HG02981 (cell line): Measurements from ENCODE around the gene ATXN2.

ENCODE experiments used
- ATAC-seq: cut with Tn5 transposase; IDR thresholded peaks from one replicate; pipeline ENCODE4 v1.9.1; 2021; ENCODE audit warnings: mild to moderate bottlenecking, moderate library complexity; ENCODE audit not compliant: unreplicated experiment

Gene ATXN2

GRCh38 chr12:111440631-111441030 lies 158.5 kb downstream of the ATXN2 start:
- ATAC-seq = no peak

DNA sequence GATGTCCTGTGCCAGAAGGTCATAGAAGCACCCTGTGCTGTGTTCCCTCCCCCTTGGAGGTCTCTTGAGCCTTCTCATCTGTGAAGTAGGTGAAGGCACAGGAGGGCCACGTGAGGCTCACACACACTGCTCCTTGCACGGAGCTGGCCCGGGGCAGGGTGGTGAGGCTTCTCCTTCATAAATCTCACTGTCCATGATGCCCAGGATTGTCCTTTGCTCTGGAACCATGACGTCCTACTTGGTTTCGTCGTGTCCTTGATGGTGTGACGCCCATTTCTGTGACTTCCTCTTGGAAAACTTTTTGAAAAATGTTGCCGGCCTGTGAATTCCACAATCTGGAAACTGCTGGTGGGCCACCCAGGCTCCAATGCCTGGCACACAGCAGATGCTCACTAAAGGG lies 159.0 kb downstream of the ATXN2 start:
- no peak for ATAC-seq

DNA sequence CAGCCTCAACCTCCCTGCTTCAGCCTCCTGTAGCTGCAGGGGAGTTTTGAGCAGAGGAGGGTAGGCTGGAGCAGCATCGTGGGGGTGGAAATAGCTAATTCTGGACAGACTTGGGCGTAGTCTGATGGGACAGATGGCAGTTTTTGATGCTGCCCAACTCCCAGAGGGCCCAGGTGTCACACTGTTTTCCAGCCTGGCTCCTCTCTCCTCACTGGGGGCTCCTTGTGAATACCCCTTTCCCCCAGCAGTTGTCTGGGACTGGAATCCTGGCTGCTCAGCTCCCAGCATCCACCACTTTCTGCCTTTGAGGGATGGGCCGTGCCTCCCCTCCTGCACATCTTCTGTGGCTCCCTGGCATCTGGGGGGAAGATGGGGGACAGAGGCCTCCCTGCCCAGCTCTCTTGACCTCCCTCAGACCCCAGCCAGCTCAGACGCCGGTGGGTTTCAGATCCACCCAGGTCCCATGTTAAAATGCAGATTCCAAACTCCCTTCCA lies 159.4 kb downstream of the ATXN2 start:
- no peak for ATAC-seq

- ATAC-seq = no peak
Measured at GRCh38 chr12:111438481-111438880, 160.6 kb downstream of the ATXN2 start.

- ATAC-seq = no peak
Measured at GRCh38 chr12:111437816-111438454, 161.2 kb downstream of the ATXN2 start.

DNA sequence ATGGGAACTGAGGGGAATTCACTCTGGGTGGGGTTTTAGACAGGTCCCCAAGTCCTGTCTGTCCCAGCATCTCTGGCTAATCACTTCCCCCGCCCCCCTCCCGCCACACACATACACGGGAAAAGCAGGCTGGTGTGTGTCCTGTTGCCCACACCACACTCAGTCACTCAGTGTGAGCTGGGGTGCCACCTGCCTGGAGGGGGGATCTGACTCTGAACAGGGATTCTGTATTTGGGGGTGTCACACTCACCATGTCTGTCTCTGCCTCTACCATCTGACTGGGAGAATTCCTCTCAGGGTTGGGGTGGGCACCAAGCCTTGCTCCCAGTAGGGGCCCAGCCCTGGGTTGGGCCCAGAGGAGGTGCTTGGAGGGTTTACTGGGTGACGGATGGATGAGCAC lies 162.3 kb downstream of the ATXN2 start:
- no peak for ATAC-seq

- ATAC-seq = no peak
Measured at GRCh38 chr12:111436266-111436665, 162.8 kb downstream of the ATXN2 start.

GRCh38 chr12:111435661-111436201 lies 163.4 kb downstream of the ATXN2 start:
- no peak for ATAC-seq

- ATAC-seq = peak; percentile 56
Measured at GRCh38 chr12:111434680-111435338, 164.3 kb downstream of the ATXN2 start.

DNA sequence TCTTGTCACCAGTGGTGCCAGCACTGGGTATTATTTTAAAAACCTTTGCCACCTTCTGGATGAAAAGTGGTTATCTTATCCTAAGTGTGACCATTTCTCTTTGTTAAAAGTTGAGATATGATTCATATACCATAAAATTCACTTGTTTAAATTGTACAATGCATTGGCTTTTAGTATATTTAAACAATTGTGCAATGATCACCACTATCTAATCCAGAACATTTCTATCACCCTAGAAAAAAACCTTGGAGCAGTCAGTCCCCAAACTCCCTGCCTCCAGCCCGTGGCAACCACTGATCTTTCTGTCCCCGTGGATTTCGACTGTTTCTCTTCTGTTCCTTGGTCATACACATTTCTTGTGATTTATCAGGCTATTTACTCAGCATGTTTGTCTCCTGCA lies 165.1 kb downstream of the ATXN2 start:
- no peak for ATAC-seq

DNA sequence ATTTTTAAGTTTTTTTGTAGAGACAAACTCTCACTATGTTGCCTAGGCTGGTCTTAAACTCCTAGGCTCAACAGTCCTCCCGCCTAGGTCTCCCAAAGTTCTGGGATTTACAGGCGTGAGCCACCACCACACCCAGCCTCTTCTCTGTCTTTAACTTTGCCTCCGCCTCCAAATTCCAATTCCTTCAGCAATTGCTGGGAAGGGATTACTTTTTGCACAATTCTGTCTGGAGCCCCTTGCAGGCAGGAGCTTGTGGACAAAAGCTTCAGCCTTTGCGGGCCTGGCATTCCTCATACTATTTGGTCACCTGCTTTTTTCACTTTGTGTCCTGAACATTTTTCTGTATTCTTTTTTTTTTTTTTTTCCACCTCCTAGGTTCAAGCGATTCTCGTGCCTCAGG lies 167.3 kb downstream of the ATXN2 start:
- ATAC-seq = no peak

DNA sequence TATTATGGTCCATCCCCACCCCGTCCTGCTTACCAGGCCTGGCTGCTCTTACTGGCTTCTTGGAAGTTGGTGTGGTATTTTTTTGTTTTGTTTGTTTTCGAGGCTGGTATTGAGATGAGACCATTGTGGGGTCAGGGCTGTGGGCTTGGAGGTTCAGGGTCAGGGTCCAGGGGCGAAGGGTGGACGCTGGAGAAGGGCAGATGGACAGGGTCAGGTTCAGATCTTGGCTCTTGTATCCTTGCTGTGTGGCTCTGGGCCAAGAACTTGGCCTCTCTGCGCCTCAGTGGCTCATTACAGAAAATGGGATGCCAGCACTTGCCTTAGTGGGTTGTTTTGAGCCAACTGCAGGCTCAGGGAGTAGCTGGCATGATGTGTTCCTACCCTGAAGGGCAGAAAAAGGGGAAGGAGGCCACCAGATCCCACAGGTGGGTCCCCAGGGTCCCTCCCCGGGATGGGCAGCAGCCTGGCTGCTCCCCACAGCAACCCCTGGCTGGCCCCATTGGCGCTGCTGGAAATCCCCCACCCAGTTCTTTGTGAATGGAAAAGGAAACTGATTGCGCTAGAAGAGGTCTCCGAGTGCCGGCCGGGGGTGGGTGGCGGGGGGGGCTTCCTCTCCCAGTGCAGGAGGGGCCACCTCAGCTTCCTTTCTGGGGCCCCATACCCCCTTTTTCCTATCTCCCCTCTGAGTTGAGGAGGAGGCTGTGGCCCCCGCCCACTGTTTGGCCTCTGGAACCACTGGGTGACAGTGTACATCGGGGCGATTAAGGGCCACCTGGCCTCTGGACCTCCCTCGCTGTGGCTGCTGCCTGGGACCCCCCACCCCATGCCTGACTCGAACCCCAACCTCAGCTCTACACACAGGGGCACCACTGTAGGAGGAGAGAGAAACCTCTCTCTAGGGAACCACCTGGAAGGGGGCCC lies 168.4 kb downstream of the ATXN2 start:
- ATAC-seq = no peak

DNA sequence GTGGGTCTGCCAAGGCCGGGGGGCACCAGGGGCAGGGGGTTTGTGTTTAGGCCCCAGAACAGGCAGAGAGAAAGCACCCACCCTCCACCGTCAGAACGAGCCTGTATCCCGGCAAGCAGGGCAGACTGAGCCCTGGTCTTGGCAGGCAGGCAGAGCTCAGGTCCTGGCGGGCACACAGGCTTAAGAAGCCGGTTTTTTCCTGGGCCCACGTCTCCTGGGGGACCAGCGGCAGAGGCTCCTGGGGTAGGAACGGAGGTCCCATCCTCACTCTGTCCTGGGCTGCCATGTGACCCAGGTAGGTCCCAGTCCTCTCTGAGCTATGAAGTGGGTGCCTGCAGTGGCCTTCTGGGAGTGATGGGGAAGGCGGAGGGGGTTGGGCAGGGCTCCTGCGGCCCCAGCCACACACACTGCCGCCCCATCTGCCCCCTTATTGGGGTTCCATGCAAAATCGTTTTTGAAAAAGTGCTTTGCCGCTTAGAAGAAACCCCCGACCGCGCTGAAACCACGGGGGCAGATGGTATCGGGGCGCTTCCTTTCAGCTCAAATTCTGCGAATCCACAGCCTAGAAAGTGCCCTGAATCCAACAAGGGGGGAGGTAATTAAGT lies 169.2 kb downstream of the ATXN2 start:
- ATAC-seq = no peak

DNA sequence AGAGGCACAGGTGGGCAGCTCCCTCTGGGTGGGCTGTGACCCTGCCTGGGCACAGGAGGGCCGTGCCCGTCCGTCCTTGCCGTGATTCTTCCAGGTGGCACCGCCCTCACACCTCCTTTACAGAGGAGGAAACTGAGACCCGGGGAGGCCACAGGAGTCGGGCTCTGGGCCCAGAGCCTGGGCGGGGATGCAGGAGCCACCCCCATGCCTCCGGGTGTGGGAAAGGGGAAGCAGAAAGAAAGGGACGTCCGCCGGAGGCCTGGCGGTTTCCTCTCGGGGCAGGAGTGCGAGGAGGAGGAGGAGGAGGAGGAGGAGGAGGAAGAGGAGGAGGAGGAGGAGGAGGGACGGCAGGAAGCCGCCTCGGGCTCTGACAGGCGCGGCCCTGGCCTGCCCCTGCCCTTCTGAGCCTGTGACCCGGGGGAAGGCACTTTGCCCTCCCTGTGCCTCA lies 170.4 kb downstream of the ATXN2 start:
- ATAC-seq = no peak

DNA sequence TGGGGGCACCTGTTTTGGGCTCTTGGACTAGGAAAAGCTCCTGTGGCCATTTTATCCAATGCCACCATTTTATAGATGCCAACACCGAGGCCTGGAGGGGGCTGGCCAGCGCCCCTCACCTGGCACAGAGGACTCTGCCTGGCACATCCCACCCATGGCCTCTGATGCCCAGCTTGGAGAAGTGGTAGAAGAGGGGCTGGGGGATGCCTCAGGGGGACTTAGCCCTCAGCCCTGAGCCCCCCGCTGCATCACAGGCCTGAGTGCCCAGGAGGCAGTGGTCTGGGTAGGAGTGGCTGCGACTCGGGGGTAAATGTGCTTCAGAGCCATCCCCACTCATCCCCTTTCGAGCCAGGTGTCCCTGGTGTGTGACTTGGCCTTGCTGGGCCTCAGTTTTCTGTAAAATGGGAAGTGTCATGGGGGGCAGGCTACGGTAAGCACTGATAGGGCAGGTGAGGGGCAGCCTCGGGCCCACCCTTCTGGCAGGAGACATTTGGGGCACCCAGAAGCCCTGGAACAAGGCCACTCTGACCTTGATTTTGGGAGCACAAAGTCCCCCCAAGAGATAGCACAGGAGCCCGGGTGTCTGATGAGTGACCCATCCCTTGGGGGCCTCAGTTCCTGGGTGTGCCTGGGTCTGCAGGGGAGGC lies 170.9 kb downstream of the ATXN2 start:
- no peak for ATAC-seq

DNA sequence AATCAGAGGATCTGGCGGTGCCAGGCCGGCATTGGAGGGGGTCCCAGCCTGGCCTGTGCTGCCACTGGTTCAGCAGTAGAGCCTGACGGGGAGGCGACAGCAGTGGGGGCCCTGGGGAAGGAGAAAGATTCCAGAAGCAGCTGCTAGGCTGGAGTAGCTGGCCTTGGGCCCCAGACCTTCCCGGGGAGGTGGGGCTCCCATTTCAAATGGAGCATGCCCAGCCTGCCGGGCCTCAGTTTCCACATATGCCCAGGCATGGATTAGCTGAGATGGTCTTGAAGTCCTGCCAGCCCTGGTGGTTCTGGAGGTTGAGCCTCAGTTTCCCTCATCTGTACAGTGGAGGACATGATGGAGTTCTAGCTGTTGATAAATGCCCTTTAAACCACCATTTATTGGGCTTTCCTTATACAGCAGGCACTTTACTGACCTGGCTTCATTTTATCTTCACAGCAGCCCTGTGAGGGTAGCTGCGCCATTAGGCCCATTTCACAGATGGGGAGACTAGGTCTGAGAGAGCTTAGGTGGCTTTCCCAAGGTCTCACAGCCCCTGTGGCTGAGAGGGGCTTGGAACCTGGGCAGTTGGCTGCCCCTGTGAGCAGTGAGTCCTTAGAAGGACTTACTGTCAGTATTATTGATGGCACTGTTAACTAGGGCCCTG lies 171.6 kb downstream of the ATXN2 start:
- ATAC-seq = no peak

DNA sequence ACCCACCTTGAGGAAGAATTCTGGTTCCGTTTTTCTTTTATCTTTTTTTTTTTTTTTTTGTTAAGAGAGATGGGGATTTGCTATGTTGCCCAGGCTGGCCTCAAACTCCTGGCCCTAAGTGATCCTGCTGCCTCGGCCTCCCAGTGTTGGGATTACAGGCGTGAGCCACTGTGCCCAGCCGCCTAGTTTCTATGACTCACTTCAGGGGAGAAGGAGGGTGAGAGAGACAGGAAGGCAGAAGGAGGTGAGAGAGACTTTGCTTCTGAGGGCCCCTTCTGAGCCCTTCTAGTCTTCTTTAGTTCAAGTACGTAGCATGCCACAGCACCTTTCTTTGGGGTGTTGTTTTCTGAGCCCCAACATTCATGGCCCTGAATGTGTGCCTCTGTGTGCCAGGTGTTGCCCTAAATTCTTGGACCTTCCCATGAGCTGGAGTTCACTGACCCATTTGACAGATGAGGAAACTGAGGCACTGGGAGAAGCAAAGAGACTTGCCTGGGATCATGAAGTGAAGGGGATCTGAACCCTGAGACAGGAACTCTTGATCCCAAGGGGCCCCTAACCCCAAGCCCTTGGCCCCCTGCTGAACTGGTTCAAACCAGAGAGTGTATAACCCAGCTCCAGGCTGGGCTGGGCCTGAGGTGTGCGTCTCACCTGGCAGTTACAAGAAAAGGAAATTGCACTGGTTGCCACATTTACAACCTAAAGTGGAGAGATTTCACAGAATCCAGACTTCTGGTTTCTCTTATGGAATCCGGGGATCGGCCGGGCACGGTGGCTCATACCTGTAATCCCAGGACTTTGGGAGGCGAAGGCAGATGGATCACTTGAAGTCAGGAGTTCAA lies 172.6 kb downstream of the ATXN2 start:
- ATAC-seq = no peak

DNA sequence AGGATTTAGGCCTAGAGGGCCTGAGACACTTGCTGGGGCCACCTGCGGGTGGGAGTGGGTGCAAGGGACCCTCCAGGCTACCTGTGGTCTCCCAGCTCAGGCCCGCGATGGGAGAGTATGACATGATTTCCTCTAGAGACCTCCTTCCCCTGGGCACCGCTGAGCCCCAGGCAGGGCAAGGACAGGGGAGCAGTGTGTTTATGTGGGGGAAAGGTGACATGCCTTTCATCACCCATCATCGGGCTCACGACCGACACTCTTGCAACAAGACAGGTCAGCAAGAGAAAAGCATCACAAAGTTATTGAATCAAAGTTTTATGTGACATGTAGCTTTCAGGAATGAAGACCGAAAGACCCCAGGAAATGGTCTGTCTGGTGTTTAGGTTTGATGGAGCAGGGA lies 173.5 kb downstream of the ATXN2 start:
- ATAC-seq = no peak

DNA sequence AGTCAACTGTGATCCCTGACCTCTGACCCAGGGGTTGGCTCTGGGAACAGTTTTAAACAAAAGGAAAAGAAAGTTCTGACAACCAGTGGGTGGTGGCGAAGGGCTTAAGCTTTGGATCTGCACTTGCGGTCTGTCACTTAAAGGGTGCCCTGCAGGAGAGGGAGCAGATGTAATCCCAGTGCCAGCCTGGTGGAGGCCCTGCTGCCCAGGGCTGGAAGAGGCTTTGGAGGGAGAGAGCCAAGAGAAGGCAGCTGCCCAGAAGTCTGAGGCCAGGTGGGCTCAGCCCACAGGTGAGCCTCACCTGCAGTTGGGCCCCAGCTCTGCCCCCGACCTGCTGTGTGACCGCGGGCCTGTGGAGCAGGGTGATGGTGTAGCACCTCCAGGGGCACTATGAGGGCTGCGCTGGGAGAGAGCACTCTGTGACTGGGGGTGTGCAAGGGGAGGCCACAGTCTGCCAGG lies 174.3 kb downstream of the ATXN2 start:
- no peak for ATAC-seq
